RPMI8226 (cell line): ENCODE measurements around the gene SLC32A1.
A peak's percentile ranks its signal among the peaks of the same experiment; 100 is the strongest.

Source experiments
- DNase-seq: peaks from one replicate; pipeline ENCODE4 v3.0.0-alpha.2; 2015

The SLC32A1 gene

DNA sequence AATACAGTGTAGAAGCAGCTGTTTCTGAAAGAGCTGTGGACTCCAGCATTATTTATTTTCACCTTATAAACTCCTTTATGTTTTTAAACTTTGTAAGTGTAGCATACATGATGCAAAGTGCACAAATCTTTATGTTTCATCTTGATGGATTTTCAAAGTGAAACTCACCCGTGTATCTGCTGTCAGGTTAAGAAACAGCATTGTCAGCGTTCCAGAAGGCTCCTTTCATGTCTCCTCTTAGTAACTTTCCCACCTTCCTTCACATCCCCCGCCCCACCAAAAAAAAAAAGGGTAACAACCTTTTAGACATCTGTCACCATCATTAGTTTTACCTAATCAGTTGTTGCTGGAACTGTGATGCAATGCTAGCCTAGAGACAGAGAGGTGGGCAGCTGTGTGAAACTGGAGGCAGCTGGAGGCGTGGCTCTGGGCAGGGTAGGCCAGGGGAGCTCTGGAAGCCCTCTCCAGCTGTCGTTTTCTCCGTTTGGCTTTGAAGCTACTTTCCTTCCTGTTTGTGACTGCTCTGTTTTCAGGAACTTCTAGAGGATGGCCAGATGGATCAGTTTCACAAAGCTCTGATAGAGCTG is 31.1 kb downstream of the SLC32A1 start:
- DNase-seq = peak; percentile 61

DNA sequence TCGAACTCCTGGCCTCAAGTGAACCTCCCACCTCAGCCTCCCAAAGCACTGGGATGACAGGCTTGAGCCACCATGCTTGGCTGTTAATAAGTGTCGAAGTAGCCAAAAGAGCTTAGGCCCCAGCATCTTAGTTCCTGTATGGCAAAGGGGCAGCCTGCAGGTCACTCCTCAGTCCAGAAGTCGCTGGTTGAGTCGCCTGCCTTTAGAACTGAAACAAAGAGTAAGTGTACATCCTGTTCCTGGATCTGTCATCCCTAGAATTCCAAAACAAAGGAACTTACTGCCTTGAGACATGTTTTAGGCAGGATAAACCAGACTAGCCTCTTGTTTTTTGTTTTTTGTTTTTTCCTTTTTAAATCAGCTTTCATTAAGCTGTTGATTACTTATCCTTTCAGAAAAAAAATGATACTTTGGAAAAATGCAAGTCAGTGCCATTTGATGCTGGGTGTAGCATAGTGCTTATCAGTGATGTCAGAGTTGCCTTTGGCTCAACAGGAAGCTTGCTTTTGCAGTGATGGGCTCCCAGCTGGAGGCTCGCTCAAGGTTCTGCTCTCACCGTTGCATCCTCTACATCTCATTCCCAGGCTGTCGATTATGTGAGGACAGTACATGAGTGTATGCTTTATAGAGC is 33.0 kb downstream of the SLC32A1 start:
- DNase-seq = no peak

- no peak for DNase-seq
These were observed 34.8 kb downstream of the SLC32A1 start for GRCh38 chr20:38759106-38759505.

DNA sequence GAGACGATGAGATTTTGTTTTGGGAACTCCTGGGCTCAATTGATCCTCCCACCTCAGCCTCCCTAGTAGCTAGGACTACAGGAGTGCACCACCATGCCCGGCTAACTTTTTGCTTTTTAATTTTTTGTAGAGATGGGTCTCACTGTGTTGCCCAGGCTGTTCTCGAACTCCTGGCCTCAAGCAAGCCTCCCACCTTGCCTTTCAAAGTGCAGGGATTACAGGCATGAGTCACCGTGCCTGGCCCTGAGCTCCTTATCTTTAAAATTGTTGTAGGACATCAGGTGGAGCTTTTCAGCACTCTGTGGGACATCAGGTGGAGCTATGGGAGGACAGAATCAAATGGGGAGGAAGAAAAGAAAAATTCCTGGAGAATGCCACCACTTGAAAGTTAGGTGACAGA is 36.7 kb downstream of the SLC32A1 start:
- DNase-seq = no peak

DNA sequence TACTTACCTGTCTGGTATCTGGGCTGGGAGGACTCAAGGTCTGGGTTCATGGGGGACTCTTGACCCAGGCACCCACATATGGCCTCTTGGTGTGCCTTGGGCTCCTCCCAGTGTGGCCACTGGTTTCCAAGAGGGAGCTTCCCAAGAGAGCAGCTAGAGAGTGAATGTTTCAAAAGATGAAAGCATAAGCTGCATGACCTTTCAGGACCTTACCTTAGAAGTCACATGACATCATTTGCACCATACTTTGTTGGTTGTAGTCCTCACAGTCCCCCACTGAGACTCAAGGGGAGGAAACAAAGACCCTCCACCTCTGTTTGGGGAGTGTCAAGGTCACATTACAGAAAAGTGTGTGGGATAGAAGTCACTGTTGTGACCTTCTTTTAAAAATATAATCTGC is 37.9 kb downstream of the SLC32A1 start:
- no peak for DNase-seq

- no peak for DNase-seq
These were observed 39.3 kb downstream of the SLC32A1 start for GRCh38 chr20:38763616-38764015.

GRCh38 chr20:38764567-38765318 is 40.5 kb downstream of the SLC32A1 start:
- DNase-seq = no peak

- no peak for DNase-seq
These were observed 41.8 kb downstream of the SLC32A1 start for GRCh38 chr20:38766071-38766470.

DNA sequence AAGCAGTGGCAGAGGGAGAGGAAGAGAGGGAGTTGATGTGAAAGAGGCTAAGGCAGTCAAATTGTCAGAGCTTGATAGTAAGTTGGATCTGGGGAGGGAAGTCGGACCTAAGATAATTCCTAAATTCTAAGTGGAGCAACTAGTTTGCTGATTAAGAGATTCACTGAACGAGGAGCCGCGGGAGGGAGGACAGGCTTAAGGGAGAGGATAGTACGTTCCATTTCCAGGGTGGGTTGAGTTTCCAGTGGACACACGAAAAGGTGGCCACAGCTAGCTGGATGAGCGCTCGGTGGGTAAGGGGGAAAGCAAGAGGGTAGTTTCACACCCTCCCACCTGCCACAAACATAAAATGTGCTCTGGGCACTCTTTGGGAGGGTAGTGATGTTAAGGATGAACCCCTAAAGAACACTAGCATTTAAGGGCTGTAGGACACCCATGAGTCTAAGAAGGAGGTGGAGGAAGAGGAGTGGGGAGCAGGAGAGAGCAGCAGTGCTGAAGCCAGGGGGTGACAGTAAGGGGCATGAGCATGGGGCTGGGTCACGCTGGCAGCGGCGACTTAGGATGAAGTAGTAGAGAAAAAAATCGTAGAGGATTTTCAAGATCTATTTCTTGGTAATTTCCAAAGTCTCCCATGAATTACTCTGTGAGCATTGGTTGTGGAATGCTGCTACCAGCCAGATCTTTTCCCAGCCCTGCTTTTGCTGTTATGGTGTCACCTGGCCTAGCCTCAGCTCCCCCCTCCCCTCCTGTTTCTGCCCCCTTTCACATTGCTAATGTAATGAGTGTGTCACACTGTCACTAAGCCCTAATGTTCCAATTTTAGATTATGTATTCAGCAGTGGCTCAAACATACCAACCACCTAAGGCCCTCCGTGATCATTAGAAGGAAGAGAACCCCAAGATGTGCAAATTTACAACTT is 45.4 kb downstream of the SLC32A1 start:
- DNase-seq = no peak

- no peak for DNase-seq
These were observed 46.3 kb downstream of the SLC32A1 start for GRCh38 chr20:38770546-38770945.

DNA sequence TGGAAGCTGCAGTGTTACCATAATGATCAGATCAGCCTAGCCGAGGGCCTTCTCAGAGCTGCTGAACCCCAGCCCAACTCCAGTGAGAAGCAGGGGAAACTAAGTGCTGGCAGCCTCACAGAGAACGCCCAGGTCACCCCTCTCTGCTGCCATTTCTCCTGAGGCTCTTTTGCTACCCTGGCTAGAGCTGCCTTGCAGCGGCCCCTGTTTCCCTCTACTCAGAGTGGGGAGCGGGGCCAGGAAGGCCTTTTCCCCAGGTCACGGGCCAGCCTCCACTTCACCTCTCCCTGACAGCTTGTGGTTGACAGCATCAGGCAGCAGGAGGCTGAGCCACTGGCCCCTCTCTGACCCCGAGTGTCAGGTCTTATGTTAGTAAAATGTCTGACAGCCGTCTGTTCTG is 46.7 kb downstream of the SLC32A1 start:
- DNase-seq = no peak

- no peak for DNase-seq
These were observed 47.3 kb downstream of the SLC32A1 start for GRCh38 chr20:38771621-38772020.

DNA sequence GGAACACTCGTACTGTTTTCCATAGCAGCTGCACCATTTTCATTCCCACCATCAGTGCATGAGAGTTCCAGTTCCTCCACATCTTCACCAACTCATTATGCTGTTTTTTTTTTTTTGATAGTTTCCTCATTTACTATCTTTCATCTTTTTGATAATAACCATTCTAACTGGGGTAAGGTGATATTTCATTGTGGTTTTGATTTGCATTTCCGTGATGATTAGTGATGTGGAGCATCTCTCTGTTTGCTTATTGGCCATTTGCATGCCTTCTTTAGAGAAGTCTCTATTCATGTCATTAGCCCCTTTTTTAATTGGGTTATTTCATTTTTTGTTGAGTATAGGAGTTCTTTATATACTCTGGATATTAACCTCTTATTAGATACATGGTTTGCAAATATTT is 49.9 kb downstream of the SLC32A1 start:
- no peak for DNase-seq

- DNase-seq = no peak
These were observed 52.1 kb downstream of the SLC32A1 start for GRCh38 chr20:38776363-38776762.
